ENCODE data around the gene ZDHHC3. TPM values are rescaled to one million over a fixed set of nuclear protein-coding genes. Genes with fewer than 3 reads are reported as not detected.

Gene ZDHHC3
- total RNA-seq, 1 experiment from 2014 or later, result 94.7 TPM

GRCh38 chr3:44902628-44903027 lies 73.3 kb downstream of the ZDHHC3 start:
- Histone ChIP-seq H3K27me3 (replicated peaks; ENCODE audit: insufficient read depth, low read depth, low read length, poor library complexity) (no peaks in the 10 kb centered on the region), H3K27ac (ENCODE audit: low read depth, low read length, poor library complexity, severe bottlenecking) (no peak overlapping the region), H3K4me1 (ENCODE audit: insufficient read depth, low read length, poor library complexity, severe bottlenecking) (no peaks in the 10 kb centered on the region), H3K4me3 (ENCODE audit: low read depth, low read length, poor library complexity, severe bottlenecking) (no peak overlapping the region), H3K36me3 (ENCODE audit: insufficient read depth, low read length, poor library complexity, severe bottlenecking) (no peaks in the 10 kb centered on the region), H3K9me3 (ENCODE audit: low read depth, low read length, poor library complexity, severe bottlenecking) (no peaks in the 10 kb centered on the region)
- CTCF ChIA-PET, result interaction anchor here (0.6 kb wide), 1 partner anchor 40 kb away, joined by 4 read pairs; no protein-coding TSS in a partner anchor
- BruUV-seq (replicated peaks), result no TSS peak
- no peak for TF ChIP-seq EZH2 (IDR thresholded peaks at IDR 0.05; ENCODE audit: borderline replicate concordance, low read depth, low read length, poor library complexity, severe bottlenecking)
- no peak for TF ChIP-seq CTCF (conservative IDR thresholded peaks at IDR 0.05; ENCODE audit: low read depth, low read length)
- DNase-seq (ENCODE audit: low spot score), result no peak
- POLR2A ChIA-PET (ENCODE audit: low non-redundant PET), result no interaction called here
- intact Hi-C loops (cut with micrococcal nuclease; ENCODE audit: unreplicated experiment), result no loop called here

- CTCF ChIA-PET, result no interaction called here
- no peaks in the 10 kb centered on the region for H3K36me3 ChIP-seq (ENCODE audit: insufficient read depth, low read length, poor library complexity, severe bottlenecking)
- H3K27me3 ChIP-seq (replicated peaks; ENCODE audit: insufficient read depth, low read depth, low read length, poor library complexity), result no peaks in the 10 kb centered on the region
- TF ChIP-seq EZH2 (IDR thresholded peaks at IDR 0.05; ENCODE audit: borderline replicate concordance, low read depth, low read length, poor library complexity, severe bottlenecking), result no peak
- no peak for TF ChIP-seq CTCF (conservative IDR thresholded peaks at IDR 0.05; ENCODE audit: low read depth, low read length)
- no peaks in the 10 kb centered on the region for H3K4me1 ChIP-seq (ENCODE audit: insufficient read depth, low read length, poor library complexity, severe bottlenecking)
- POLR2A ChIA-PET (ENCODE audit: low non-redundant PET), result no interaction called here
- no peak overlapping the region for H3K4me3 ChIP-seq (ENCODE audit: low read depth, low read length, poor library complexity, severe bottlenecking)
- no TSS peak for BruUV-seq (replicated peaks)
- H3K9me3 ChIP-seq (ENCODE audit: low read depth, low read length, poor library complexity, severe bottlenecking), result no peaks in the 10 kb centered on the region
- DNase-seq (ENCODE audit: low spot score), result no peak
- intact Hi-C loops (cut with micrococcal nuclease; ENCODE audit: unreplicated experiment), result no loop called here
- H3K27ac ChIP-seq (ENCODE audit: low read depth, low read length, poor library complexity, severe bottlenecking), result no peak overlapping the region
Measured at GRCh38 chr3:44899683-44900367, 76.1 kb downstream of the ZDHHC3 start.

- no TSS peak for BruUV-seq (replicated peaks)
- Histone ChIP-seq H3K4me1 (ENCODE audit: insufficient read depth, low read length, poor library complexity, severe bottlenecking) (no peaks in the 10 kb centered on the region), H3K36me3 (ENCODE audit: insufficient read depth, low read length, poor library complexity, severe bottlenecking) (no peaks in the 10 kb centered on the region), H3K27ac (ENCODE audit: low read depth, low read length, poor library complexity, severe bottlenecking) (no peak overlapping the region), H3K27me3 (replicated peaks; ENCODE audit: insufficient read depth, low read depth, low read length, poor library complexity) (no peaks in the 10 kb centered on the region), H3K4me3 (ENCODE audit: low read depth, low read length, poor library complexity, severe bottlenecking) (no peak overlapping the region), H3K9me3 (ENCODE audit: low read depth, low read length, poor library complexity, severe bottlenecking) (no peaks in the 10 kb centered on the region)
- no peak for DNase-seq (ENCODE audit: low spot score)
- TF ChIP-seq EZH2 (IDR thresholded peaks at IDR 0.05; ENCODE audit: borderline replicate concordance, low read depth, low read length, poor library complexity, severe bottlenecking) (no peak), CTCF (conservative IDR thresholded peaks at IDR 0.05; ENCODE audit: low read depth, low read length) (no peak)
- POLR2A ChIA-PET (ENCODE audit: low non-redundant PET), result no interaction called here
- intact Hi-C loops (cut with micrococcal nuclease; ENCODE audit: unreplicated experiment), result no loop called here
- CTCF ChIA-PET, result no interaction called here
Measured at GRCh38 chr3:44896440-44896839, 79.5 kb downstream of the ZDHHC3 start.

Measured in A673 (cell line).